HepG2 (cell line): ENCODE results near the gene IL17RB. TPM values are rescaled to one million over a fixed set of nuclear protein-coding genes. Genes with fewer than 3 reads are reported as not detected.

ENCODE experiments used
- AFF4 ChIP-seq: sonication (generic); formaldehyde crosslinking; IDR thresholded peaks from 2 replicates; pipeline ENCODE4 v1.4.0; 2020; ENCODE audit warnings: missing genetic modification reagents
- E2F5 ChIP-seq: sonication (generic); formaldehyde crosslinking; conservative IDR thresholded peaks from 2 replicates; pipeline ENCODE4 v1.4.0; 2020; ENCODE audit warnings: missing genetic modification reagents
- FIP1L1 ChIP-seq: fragments of 200-400 bp; formaldehyde crosslinking; IDR thresholded peaks from 2 replicates; pipeline ENCODE4 v1.6.1; 2018; ENCODE audit warnings: low read depth, mild to moderate bottlenecking, low read length, moderate library complexity, borderline replicate concordance; ENCODE audit not compliant: insufficient read depth
- FOXP1 ChIP-seq, 2 experiments: fragments of 450-650 bp in 1 of 2; IDR thresholded peaks; 2 replicates each; pipeline ENCODE4 v1.6.1; 2017 to 2018; ENCODE audit warnings: antibody characterized with exemption in 1 of 2
- GABPB1 ChIP-seq: IDR thresholded peaks from 2 replicates; pipeline ENCODE4 v1.6.1; 2016; ENCODE audit warnings: mild to moderate bottlenecking, missing genetic modification reagents, moderate library complexity, missing compliant biosample characterization
- HBP1 ChIP-seq: IDR thresholded peaks from 2 replicates; pipeline ENCODE4 v1.6.1; 2016; ENCODE audit warnings: low read depth, control low read depth
- LCORL ChIP-seq, 2 experiments: fragments of 450-650 bp in 1 of 2; sonication (generic) in 1 of 2; formaldehyde crosslinking in 1 of 2; IDR thresholded peaks; 2 replicates each; pipeline versions ENCODE4 v1.5.0 to v1.6.1; 2017 to 2020; ENCODE audit warnings: antibody characterized with exemption in 1 of 2, missing genetic modification reagents in 1 of 2
- NFATC3 ChIP-seq: sonication (generic); formaldehyde crosslinking; IDR thresholded peaks from 2 replicates; pipeline ENCODE4 v1.5.1; 2020; ENCODE audit warnings: mild to moderate bottlenecking, missing genetic modification reagents
- PAX8 ChIP-seq: sonication (generic); formaldehyde crosslinking; IDR thresholded peaks from 2 replicates; pipeline ENCODE4 v1.8.0; 2022; ENCODE audit warnings: mild to moderate bottlenecking, missing genetic modification reagents, borderline replicate concordance
- TCF7 ChIP-seq: sonication (generic); IDR thresholded peaks from 2 replicates; pipeline ENCODE4 v1.6.1; 2016; ENCODE audit warnings: antibody characterized with exemption, low read depth
- ZC3H4 ChIP-seq: sonication (generic); formaldehyde crosslinking; IDR thresholded peaks from 2 replicates; pipeline ENCODE4 v1.4.0; 2020; ENCODE audit warnings: missing genetic modification reagents, borderline replicate concordance
- ZNF10 ChIP-seq: sonication (generic); formaldehyde crosslinking; IDR thresholded peaks from 2 replicates; pipeline ENCODE4 v1.4.0; 2020; ENCODE audit warnings: mild to moderate bottlenecking, low read depth, missing genetic modification reagents, borderline replicate concordance
- ZNF281 ChIP-seq: sonication (generic); formaldehyde crosslinking; IDR thresholded peaks from 2 replicates; pipeline ENCODE4 v1.4.0; 2020; ENCODE audit warnings: missing genetic modification reagents, borderline replicate concordance
- ZNF33B ChIP-seq: sonication (generic); formaldehyde crosslinking; IDR thresholded peaks from 2 replicates; pipeline ENCODE4 v1.5.1; 2020; ENCODE audit warnings: mild to moderate bottlenecking, missing genetic modification reagents
- ZNF547 ChIP-seq: sonication (generic); formaldehyde crosslinking; IDR thresholded peaks from 2 replicates; pipeline ENCODE4 v1.5.1; 2020; ENCODE audit warnings: mild to moderate bottlenecking, missing genetic modification reagents
- ZNF660 ChIP-seq: sonication (generic); formaldehyde crosslinking; IDR thresholded peaks from 2 replicates; pipeline ENCODE4 v1.5.1; 2020; ENCODE audit warnings: mild to moderate bottlenecking, low read depth, missing genetic modification reagents, borderline replicate concordance
- ZNF720 ChIP-seq: sonication (generic); formaldehyde crosslinking; IDR thresholded peaks from 2 replicates; pipeline ENCODE4 v1.4.0; 2020; ENCODE audit warnings: missing genetic modification reagents
- ZNF850 ChIP-seq: sonication (generic); formaldehyde crosslinking; conservative IDR thresholded peaks from 2 replicates; pipeline ENCODE4 v1.9.0; 2021; ENCODE audit warnings: mild to moderate bottlenecking, missing genetic modification reagents
- polyA plus RNA-seq, 8 experiments: library from polyadenylated mRNA; depleted of rRNA in 3 of 8; stranded (reverse) in 7 of 8; unstranded in 1 of 8; fragments of >200 nt; fragmentation: Illumina TruSeq in 4 of 8; extraction: Trizol in 4 of 8; gene quantifications; 2 replicates each; pipeline versions ENCODE4 v1.2.1 to v1.2.3, GENCODE V29; 2011 to 2016; ENCODE audit warnings: low read depth in 4 of 8, missing spikeins in 1 of 8, mixed read lengths in 1 of 8; ENCODE audit not compliant: insufficient read depth in 1 of 8
- total RNA-seq, 5 experiments: library from RNA; depleted of rRNA; stranded (reverse); fragments of >200 nt; fragmentation: Illumina TruSeq; extraction: Trizol; gene quantifications; 2 replicates each; pipeline ENCODE4 v1.2.3, GENCODE V29; 2016; ENCODE audit warnings: low read depth in 1 of 5

Gene IL17RB
- total and polyA plus RNA-seq, 2 of the 13 experiments (the other 11 are each of a cell fraction or from before 2014, with no cell fraction given) = 130 to 190 TPM

- TF ChIP-seq ZNF33B (CRISPR knock-in tag) = peak; percentile 56; the same call in 1 of the 2 replicates
- TF ChIP-seq FIP1L1 = no peak
- TF ChIP-seq E2F5 (CRISPR knock-in tag) = no peak
- no peak for TF ChIP-seq PAX8 (CRISPR knock-in tag)
- TF ChIP-seq HBP1 (CRISPR knock-in tag) = 0 out of 2 replicates have a peak, but pooled peaks have one; percentile 64
- TF ChIP-seq ZC3H4 = peak; percentile 78; the same call in 1 of the 2 replicates
- no peak for TF ChIP-seq NFATC3 (CRISPR knock-in tag)
- TF ChIP-seq ZNF547 = no peak
- no peak for TF ChIP-seq ZNF720
- TF ChIP-seq ZNF10 (CRISPR knock-in tag) = no peak
- TF ChIP-seq GABPB1 = peak; percentile 11; the same call in 1 of the 2 replicates
- TF ChIP-seq ZNF850 = no peak
- TF ChIP-seq AFF4 (CRISPR knock-in tag) = no peak
- TF ChIP-seq ZNF660 (CRISPR knock-in tag) = no peak
- TF ChIP-seq ZNF281 (CRISPR knock-in tag) = 0 out of 2 replicates have a peak, but pooled peaks have one; percentile 11
- TF ChIP-seq TCF7 = peak; percentile 32; the same call in 1 of the 2 replicates
- TF ChIP-seq LCORL (IDR thresholded peaks at IDR 0.05) = peak; percentile 92
- peak; percentile 85; the same call in 1 of the 2 replicates for TF ChIP-seq LCORL (CRISPR knock-in tag; IDR thresholded peaks at IDR 0.05)
- TF ChIP-seq FOXP1 (IDR thresholded peaks at IDR 0.05) = peak; percentile 72; the same call in 1 of the 2 replicates
- TF ChIP-seq FOXP1 (CRISPR knock-in tag; IDR thresholded peaks at IDR 0.05) = peak; percentile 79; the same call in 1 of the 2 replicates
- TF ChIP-seq, all 625 proteins: peak for 246
Measured at GRCh38 chr3:53842436-53843194, 3.8 kb upstream of the IL17RB start (continued).
